HCT116 (cell line): ENCODE measurements around the gene TBXAS1. TPM values are rescaled to one million over a fixed set of nuclear protein-coding genes. Genes with fewer than 3 reads are reported as not detected.

Source experiments
- ATAC-seq: fragments of 200-7000 bp; cut with Tn5 transposase; 2 replicates; pipeline ENCODE4 v1.9.1; 2020; ENCODE audit warnings: mild to moderate bottlenecking, moderate library complexity
- BruUV-seq: library from RNA; stranded (reverse); fragments of 400-500 nt; replicated peaks from 2 replicates; lab custom pipeline; 2021; lab: Mats Ljungman, UMichigan
- CTCF ChIA-PET: fragments of 300-600 bp; sonication (Branson Sonifier 250); formaldehyde crosslinking; loops from one replicate; lab custom pipeline; 2021; ENCODE audit warnings: antibody characterized with exemption; lab: Charles Lee
- POLR2A ChIA-PET: fragments of 300-600, 350-600 bp; sonication (Branson Sonifier 250); formaldehyde crosslinking; loops from one replicate; lab custom pipeline; 2021; ENCODE audit warnings: antibody characterized with exemption; lab: Charles Lee
- RAD21 ChIA-PET, 2 experiments: fragments of 300-600 bp; sonication (Branson Sonifier 250); formaldehyde crosslinking; loops; one replicate each; lab custom pipeline; 2023; ENCODE audit warnings: low total read pairs in 2 of 2; ENCODE audit not compliant: uncharacterized antibody in 2 of 2, unreplicated experiment in 2 of 2, low non-redundant PET in 1 of 2; lab: Charles Lee
- DNase-seq: peaks from one replicate; pipeline ENCODE4 v3.0.0-alpha.2; 2010; ENCODE audit warnings: low read depth, low spot score
- H2AFZ ChIP-seq: fragments of 200-600 bp; shearing (Covaris generic), sonication (generic); 2 replicates; pipeline ENCODE4 v1.6.1; 2017; ENCODE audit warnings: low read depth, mixed run types, mixed read lengths, antibody characterized with exemption, low read length; ENCODE audit not compliant: poor library complexity, severe bottlenecking
- H3K27ac ChIP-seq: 2 replicates; pipeline ENCODE4 v1.5.1; 2012; ENCODE audit warnings: low read depth, low read length
- H3K27me3 ChIP-seq: fragments of 200-600 bp; sonication (generic); 2 replicates; pipeline ENCODE4 v1.6.1; 2016; ENCODE audit warnings: mixed run types, low read length, mixed read lengths; ENCODE audit not compliant: insufficient read depth
- H3K36me3 ChIP-seq, 2 experiments: fragments of 200-500 bp in 1 of 2; fragments of 200-600 bp in 1 of 2; sonication (Bioruptor generic) in 1 of 2; sonication (generic) in 1 of 2; 2 replicates each; pipeline versions ENCODE4 v1.5.1 to v1.6.1; 2014 to 2016; ENCODE audit warnings: low read length in 2 of 2, inconsistent platforms in 1 of 2, mixed read lengths in 1 of 2, mixed run types in 1 of 2; ENCODE audit not compliant: insufficient read depth in 2 of 2, control insufficient read depth in 1 of 2
- H3K4me1 ChIP-seq, 2 experiments: fragments of 200-600 bp in 1 of 2; sonication (generic) in 1 of 2; 2 replicates each; pipeline versions ENCODE4 v1.5.1 to v1.6.1; 2012 to 2017; ENCODE audit warnings: low read length in 2 of 2, inconsistent platforms in 1 of 2, mild to moderate bottlenecking in 1 of 2, mixed read lengths in 1 of 2, mixed run types in 1 of 2, moderate library complexity in 1 of 2; ENCODE audit not compliant: insufficient read depth in 2 of 2, control insufficient read depth in 1 of 2
- H3K4me2 ChIP-seq: fragments of 200-600 bp; sonication (generic); 2 replicates; pipeline ENCODE4 v1.6.1; 2017; ENCODE audit warnings: mixed run types, low read length, mixed read lengths
- H3K4me3 ChIP-seq, 2 experiments: fragments of 200-600 bp in 1 of 2; sonication (generic) in 1 of 2; replicated peaks in 1 of 2; 2 replicates each; pipeline ENCODE4 v1.5.1; 2011 to 2016; ENCODE audit warnings: low read length in 2 of 2, control low read depth in 1 of 2, low read depth in 1 of 2, mild to moderate bottlenecking in 1 of 2, mixed read lengths in 1 of 2, mixed run types in 1 of 2
- H3K79me2 ChIP-seq: fragments of 200-600 bp; sonication (generic); 2 replicates; pipeline ENCODE4 v1.6.1; 2017; ENCODE audit warnings: mild to moderate bottlenecking, mixed run types, low read length, moderate library complexity, mixed read lengths; ENCODE audit not compliant: insufficient read depth
- H3K9ac ChIP-seq: fragments of 200-600 bp; sonication (generic); 2 replicates; pipeline ENCODE4 v1.6.1; 2016; ENCODE audit warnings: low read length, mixed read lengths
- H3K9me2 ChIP-seq: fragments of 200-600 bp; sonication (generic), shearing (Covaris generic); 2 replicates; pipeline ENCODE4 v1.6.1; 2017; ENCODE audit warnings: mixed run types, mild to moderate bottlenecking, moderate library complexity; ENCODE audit not compliant: insufficient read depth
- H3K9me3 ChIP-seq, 2 experiments: fragments of 200-500 bp in 1 of 2; fragments of 200-600 bp in 1 of 2; sonication (Bioruptor generic) in 1 of 2; sonication (generic) in 1 of 2; 2 replicates each; pipeline ENCODE4 v1.6.1; 2014 to 2017; ENCODE audit warnings: low read length in 2 of 2, mixed read lengths in 2 of 2, inconsistent platforms in 1 of 2, low read depth in 1 of 2, mild to moderate bottlenecking in 1 of 2, mixed run types in 1 of 2, moderate library complexity in 1 of 2; ENCODE audit not compliant: control insufficient read depth in 1 of 2, insufficient read depth in 1 of 2
- H4K20me1 ChIP-seq: fragments of 200-600 bp; sonication (generic), shearing (Covaris generic); 2 replicates; pipeline ENCODE4 v1.6.1; 2017; ENCODE audit warnings: mixed run types, mild to moderate bottlenecking, moderate library complexity; ENCODE audit not compliant: insufficient read depth
- CTCF ChIP-seq, 3 experiments: fragments of 200-600 bp in 1 of 3; sonication (generic) in 1 of 3; IDR thresholded peaks in 2 of 3; conservative IDR thresholded peaks in 1 of 3; 2 replicates each; pipeline ENCODE4 v1.5.1; 2012 to 2017; ENCODE audit warnings: low read depth in 2 of 3, low read length in 2 of 3, antibody characterized with exemption in 1 of 3, borderline replicate concordance in 1 of 3, control low read depth in 1 of 3, mild to moderate bottlenecking in 1 of 3, mixed read lengths in 1 of 3, mixed run types in 1 of 3, moderate library complexity in 1 of 3; ENCODE audit not compliant: insufficient read depth in 1 of 3
- EGR1 ChIP-seq: IDR thresholded peaks from 2 replicates; pipeline ENCODE4 v1.6.1; 2012; ENCODE audit warnings: low read depth
- ELF1 ChIP-seq: IDR thresholded peaks from 2 replicates; pipeline ENCODE4 v1.6.1; 2012; ENCODE audit warnings: low read depth, borderline replicate concordance
- EZH2phosphoT487 ChIP-seq: fragments of 200-600 bp; IDR thresholded peaks from 2 replicates; pipeline ENCODE4 v1.6.1; 2018; ENCODE audit warnings: antibody characterized with exemption, borderline replicate concordance
- FOSL1 ChIP-seq: IDR thresholded peaks from 2 replicates; pipeline ENCODE4 v1.6.1; 2012; ENCODE audit warnings: low read depth
- JUND ChIP-seq: IDR thresholded peaks from 2 replicates; pipeline ENCODE4 v1.6.1; 2012
- POLR2AphosphoS5 ChIP-seq: IDR thresholded peaks from 2 replicates; pipeline ENCODE4 v1.6.1; 2011; ENCODE audit warnings: mild to moderate bottlenecking, low read depth, low read length, moderate library complexity
- REST ChIP-seq: IDR thresholded peaks from 2 replicates; pipeline ENCODE4 v1.6.1; 2012; ENCODE audit warnings: low read depth
- SIN3A ChIP-seq: IDR thresholded peaks from 2 replicates; pipeline ENCODE4 v1.6.1; 2012; ENCODE audit warnings: low read depth
- SP1 ChIP-seq: IDR thresholded peaks from 2 replicates; pipeline ENCODE4 v1.6.1; 2012; ENCODE audit warnings: low read depth
- SRF ChIP-seq: IDR thresholded peaks from 2 replicates; pipeline ENCODE4 v1.6.1; 2012; ENCODE audit warnings: low read depth
- TCF7L2 ChIP-seq: IDR thresholded peaks from 2 replicates; pipeline ENCODE4 v1.7.0; 2011; ENCODE audit warnings: borderline replicate concordance, inconsistent platforms; ENCODE audit not compliant: insufficient read depth, insufficient read length; ENCODE audit errors: extremely low read depth
- YY1 ChIP-seq: IDR thresholded peaks from 2 replicates; pipeline ENCODE4 v1.6.1; 2011; ENCODE audit warnings: low read length, low read depth, moderate library complexity, mild to moderate bottlenecking; ENCODE audit not compliant: insufficient replicate concordance; ENCODE audit errors: extremely low read depth
- ZFX ChIP-seq: fragments of 450-650 bp; IDR thresholded peaks from 2 replicates; pipeline ENCODE4 v1.6.1; 2017
- ZNF274 ChIP-seq: fragments of 200-500 bp; sonication (Bioruptor generic); IDR thresholded peaks from 2 replicates; pipeline ENCODE4 v1.6.1; 2014; ENCODE audit warnings: mild to moderate bottlenecking, low read depth, low read length, inconsistent platforms
- intact Hi-C: fragments of 100-400 bp; cut with micrococcal nuclease; formaldehyde crosslinking; loops from 2 replicates; pipeline ENCODE4 v1.10.0; 2022
- total RNA-seq: library from RNA; stranded (reverse); gene quantifications from one replicate; pipeline ENCODE4 v1.2.1, GENCODE V29; 2021; ENCODE audit not compliant: unreplicated experiment

TBXAS1 gene
- total RNA-seq, 1 experiment from 2014 or later: 1.4 TPM

- Histone ChIP-seq H3K27me3 (no peaks in the 10 kb centered on the region; the same call in 1 of the 2 replicates), H3K9me2 (no peaks in the 10 kb centered on the region), H3K9ac (no peak overlapping the region), H2AFZ (no peak overlapping the region), H3K4me1 (peaks cover 0 to 12% of the 10 kb centered on the region in 2 experiments; a peak in 1 of 4 replicates), H3K27ac (no peak overlapping the region), H3K36me3 (no peaks in the 10 kb centered on the region), H4K20me1 (no peaks in the 10 kb centered on the region), H3K4me3 (no peak overlapping the region), H3K79me2 (no peaks in the 10 kb centered on the region), H3K9me3 (no peaks in the 10 kb centered on the region), H3K4me2 (no peak overlapping the region)
- intact Hi-C loops: no loop called here
- ChIA-PET POLR2A (no interaction called here), CTCF (no interaction called here), RAD21 (no interaction called here)
- ATAC-seq: no peak
- no TSS peak for BruUV-seq
- no peak for DNase-seq
- TF ChIP-seq ZNF274 (no peak), SP1 (no peak), ELF1 (no peak), SRF (no peak), ZFX (no peak), JUND (no peak)
Observed at GRCh38 chr7:139893999-139894398, 64.9 kb downstream of the TBXAS1 start.

DNA sequence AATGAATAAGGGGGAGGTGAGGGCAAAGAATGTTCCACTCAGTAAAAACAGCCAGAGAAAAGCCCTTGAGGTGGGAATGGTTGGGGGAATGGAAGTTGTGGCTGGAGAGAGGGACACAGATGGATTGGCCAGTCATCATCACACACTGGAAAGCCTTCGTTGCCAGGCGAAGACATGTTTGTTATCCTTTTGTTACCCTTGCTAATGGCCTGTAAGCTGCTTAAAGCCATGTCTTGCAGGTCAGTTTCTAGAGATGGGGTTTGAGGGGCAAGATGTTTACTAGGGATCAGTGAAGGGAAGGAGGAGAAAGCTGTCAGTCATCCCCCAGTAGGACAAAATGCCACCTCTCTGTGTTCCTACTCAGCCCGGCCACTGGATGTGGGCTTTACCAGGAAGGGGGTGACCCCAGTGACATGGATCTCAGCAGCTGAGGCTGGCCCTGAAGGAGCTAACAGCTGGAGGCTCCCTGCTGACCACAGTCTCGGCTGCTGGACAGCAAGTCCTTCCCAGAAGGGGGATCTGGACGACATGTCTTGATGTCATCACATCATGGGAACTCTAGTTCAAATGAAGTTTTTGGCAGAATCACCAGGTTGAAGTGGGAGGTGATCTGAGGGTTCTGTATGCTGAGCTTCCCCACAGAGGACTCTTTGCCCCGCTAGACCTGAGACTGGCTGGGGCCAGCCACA, 66.2 kb downstream of the TBXAS1 start:
- no peaks in the 10 kb centered on the region; the same call in 1 of the 2 replicates for H3K27me3 ChIP-seq
- no peaks in the 10 kb centered on the region for H4K20me1 ChIP-seq
- no peak overlapping the region for H3K27ac ChIP-seq
- no peaks in the 10 kb centered on the region for H3K9me3 ChIP-seq
- no peaks in the 10 kb centered on the region for H3K9me2 ChIP-seq
- no peak overlapping the region for H3K4me2 ChIP-seq
- TF ChIP-seq CTCF (IDR thresholded peaks at IDR 0.05 in 2 of 3, conservative IDR thresholded peaks at IDR 0.05 in 1 of 3; ENCODE audit: borderline replicate concordance in 1 of 3, insufficient read depth in 1 of 3, low read depth in 2 of 3, low read length in 2 of 3): no peak
- no peak for TF ChIP-seq SP1
- TF ChIP-seq EZH2phosphoT487: no peak
- no peak for TF ChIP-seq TCF7L2
- no peak for TF ChIP-seq SIN3A
- TF ChIP-seq YY1: no peak
- TF ChIP-seq EGR1: no peak
- no peak for TF ChIP-seq JUND
- TF ChIP-seq ZFX: no peak
- TF ChIP-seq ZNF274: no peak
- no peak for TF ChIP-seq POLR2AphosphoS5
- no peak for TF ChIP-seq FOSL1
- TF ChIP-seq REST: no peak
- ChIA-PET RAD21 (no interaction called here), CTCF (no interaction called here), POLR2A (no interaction called here)
- no peak overlapping the region for H3K4me3 ChIP-seq
- peaks cover 0 to 5% of the 10 kb centered on the region in 2 experiments; a peak in 1 of 4 replicates for H3K4me1 ChIP-seq
- ATAC-seq (no peak), DNase-seq (no peak)
- no peaks in the 10 kb centered on the region for H3K79me2 ChIP-seq
- BruUV-seq: no TSS peak
- no peaks in the 10 kb centered on the region for H3K36me3 ChIP-seq
- intact Hi-C loops: no loop called here
- no peak overlapping the region for H2AFZ ChIP-seq
- no peak overlapping the region for H3K9ac ChIP-seq
